Measurements from ENCODE around the gene SP1. TPM values are rescaled to one million over a fixed set of nuclear protein-coding genes. Genes with fewer than 3 reads are reported as not detected.

SP1 gene
- total RNA-seq, 1 donor from 2014 or later = 57.3 TPM

DNA sequence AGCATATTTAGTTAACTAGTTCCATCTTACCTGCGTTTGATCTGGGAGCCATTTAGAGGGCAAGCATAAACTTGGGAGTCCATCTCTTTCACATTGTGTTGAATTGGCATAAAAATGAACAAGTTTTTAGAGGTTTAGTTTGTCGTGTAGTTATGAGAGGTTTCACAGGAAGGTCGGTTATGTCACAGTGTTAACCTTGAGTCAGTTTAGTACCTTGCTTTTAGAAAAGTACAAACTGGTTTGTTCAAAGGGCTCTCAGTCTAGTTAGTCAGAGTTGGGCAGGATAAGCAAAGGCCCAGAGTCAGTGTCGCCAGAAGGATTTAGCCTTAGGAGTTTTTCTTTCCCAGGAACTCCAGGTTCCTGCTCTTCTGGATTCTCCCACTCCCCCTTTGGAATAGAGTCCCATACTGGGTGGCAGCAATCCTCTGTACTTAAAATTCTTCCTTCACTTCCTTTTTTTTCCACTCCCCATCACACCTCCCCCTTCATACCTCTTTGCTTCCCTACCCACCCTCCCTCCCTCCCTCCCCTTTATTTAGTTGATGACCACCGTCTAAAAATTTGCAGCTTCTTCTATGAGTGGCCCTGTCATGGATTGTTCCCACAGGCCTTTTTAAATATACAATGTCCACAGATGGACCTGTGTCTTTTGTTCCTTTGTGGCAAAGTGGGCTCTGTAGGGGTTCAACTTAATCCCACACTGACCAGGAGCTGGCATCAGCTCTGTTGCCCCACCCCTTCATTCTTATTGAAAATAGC, 84.0 kb downstream of the SP1 start:
- Histone ChIP-seq H3K36me3 (ENCODE audit: control insufficient read depth, insufficient read depth, low read length) (peaks cover 8% of the 10 kb centered on the region), H3K27me3 (ENCODE audit: control insufficient read depth, insufficient read depth, low read length) (no peaks in the 10 kb centered on the region), H3K4me3 (ENCODE audit: low read depth, low read length) (no peak overlapping the region)
- DNase-seq (ENCODE audit: low read depth) = no peak
- TF ChIP-seq, protein P1, sequence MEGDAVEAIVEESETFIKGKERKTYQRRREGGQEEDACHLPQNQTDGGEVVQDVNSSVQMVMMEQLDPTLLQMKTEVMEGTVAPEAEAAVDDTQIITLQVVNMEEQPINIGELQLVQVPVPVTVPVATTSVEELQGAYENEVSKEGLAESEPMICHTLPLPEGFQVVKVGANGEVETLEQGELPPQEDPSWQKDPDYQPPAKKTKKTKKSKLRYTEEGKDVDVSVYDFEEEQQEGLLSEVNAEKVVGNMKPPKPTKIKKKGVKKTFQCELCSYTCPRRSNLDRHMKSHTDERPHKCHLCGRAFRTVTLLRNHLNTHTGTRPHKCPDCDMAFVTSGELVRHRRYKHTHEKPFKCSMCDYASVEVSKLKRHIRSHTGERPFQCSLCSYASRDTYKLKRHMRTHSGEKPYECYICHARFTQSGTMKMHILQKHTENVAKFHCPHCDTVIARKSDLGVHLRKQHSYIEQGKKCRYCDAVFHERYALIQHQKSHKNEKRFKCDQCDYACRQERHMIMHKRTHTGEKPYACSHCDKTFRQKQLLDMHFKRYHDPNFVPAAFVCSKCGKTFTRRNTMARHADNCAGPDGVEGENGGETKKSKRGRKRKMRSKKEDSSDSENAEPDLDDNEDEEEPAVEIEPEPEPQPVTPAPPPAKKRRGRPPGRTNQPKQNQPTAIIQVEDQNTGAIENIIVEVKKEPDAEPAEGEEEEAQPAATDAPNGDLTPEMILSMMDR (IDR thresholded peaks at IDR 0.05; ENCODE audit: insufficient read depth, low read length, poor library complexity, severe bottlenecking) = no peak

DNA sequence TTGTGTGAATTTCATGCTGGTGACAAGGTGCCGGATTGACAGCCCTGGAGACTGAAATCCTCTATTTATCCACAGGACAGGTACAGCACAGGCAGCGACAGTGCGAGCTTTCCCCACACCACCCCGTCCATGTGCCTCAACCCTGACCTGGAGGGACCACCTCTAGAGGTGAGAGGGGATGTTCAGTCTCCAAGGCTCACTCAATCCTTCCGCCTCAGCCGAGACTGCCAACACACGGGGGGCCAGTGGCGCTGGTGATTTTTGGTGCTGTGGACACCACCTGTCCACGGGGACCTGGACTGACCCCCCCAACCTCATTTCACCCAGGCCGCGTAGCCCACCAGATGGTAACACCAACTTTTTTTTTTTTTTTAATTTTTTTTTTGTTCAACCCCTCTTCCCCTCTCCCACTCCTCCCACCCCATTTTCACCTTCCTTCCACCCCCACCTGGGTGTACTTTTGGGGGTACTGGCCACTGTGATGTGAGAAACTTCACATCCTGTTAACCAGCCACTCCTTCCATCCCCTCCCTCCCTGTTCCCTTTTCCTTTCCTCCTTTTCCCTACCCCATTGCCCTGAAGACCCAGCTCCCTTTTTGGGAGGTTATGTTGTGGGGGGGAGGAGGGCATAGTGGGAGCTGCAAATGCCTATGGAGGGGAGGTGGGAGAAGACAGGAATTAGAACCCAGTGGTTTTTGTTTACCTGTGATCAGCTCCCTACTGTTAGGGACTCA, 84.9 kb downstream of the SP1 start:
- H3K27me3 ChIP-seq (ENCODE audit: control insufficient read depth, insufficient read depth, low read length) = no peaks in the 10 kb centered on the region
- no peak overlapping the region for H3K4me3 ChIP-seq (ENCODE audit: low read depth, low read length)
- no peak for DNase-seq (ENCODE audit: low read depth)
- TF ChIP-seq, protein P1 (IDR thresholded peaks at IDR 0.05; ENCODE audit: insufficient read depth, low read length, poor library complexity, severe bottlenecking) = no peak
- H3K36me3 ChIP-seq (ENCODE audit: control insufficient read depth, insufficient read depth, low read length) = peaks cover 5% of the 10 kb centered on the region

DNA sequence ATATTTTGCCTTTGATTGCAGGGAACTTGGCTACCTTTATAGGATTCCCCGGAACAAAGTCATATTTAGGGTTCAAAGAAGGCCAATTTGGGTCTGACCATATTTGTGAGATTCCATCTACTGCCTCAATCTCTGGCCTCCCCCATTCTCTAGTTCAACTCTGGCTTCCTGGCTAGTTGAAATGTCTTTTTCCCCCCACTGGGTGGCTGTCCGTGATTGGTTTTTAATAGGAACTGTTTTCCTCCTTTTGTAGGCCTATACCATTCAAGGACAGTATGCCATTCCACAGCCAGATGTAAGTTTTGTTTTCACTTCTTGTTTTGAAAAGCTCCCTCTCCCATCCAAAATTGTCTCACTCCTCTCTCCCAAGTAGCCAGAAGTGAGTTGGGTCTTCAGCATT, 85.7 kb downstream of the SP1 start:
- Histone ChIP-seq H3K4me3 (ENCODE audit: low read depth, low read length) (no peak overlapping the region), H3K27me3 (ENCODE audit: control insufficient read depth, insufficient read depth, low read length) (no peaks in the 10 kb centered on the region), H3K36me3 (ENCODE audit: control insufficient read depth, insufficient read depth, low read length) (peaks cover 4% of the 10 kb centered on the region)
- TF ChIP-seq, protein P1 (IDR thresholded peaks at IDR 0.05; ENCODE audit: insufficient read depth, low read length, poor library complexity, severe bottlenecking) = no peak
- no peak for DNase-seq (ENCODE audit: low read depth)

Other genes starting within 250 kb of the SP1 start
- gene ZNF740, start 199.5 kb upstream of the SP1 start, total RNA-seq = 9.1 and 9.9 TPM in 2 replicates
- 5.3 and 9.1 TPM in 2 replicates for gene CSAD, start 199.3 kb upstream of the SP1 start, total RNA-seq
- gene ITGB7, start 172.9 kb upstream of the SP1 start, total RNA-seq = 0.75 and 1.6 TPM in 2 replicates
- gene RARG, start 148.0 kb upstream of the SP1 start, total RNA-seq = 6.1 and 6.9 TPM in 2 replicates
- 2.2 and 4.0 TPM in 2 replicates for gene ESPL1, start 111.9 kb upstream of the SP1 start, total RNA-seq
- gene PFDN5, start 84.6 kb upstream of the SP1 start, total RNA-seq = 291 and 301 TPM in 2 replicates
- 73.1 and 75.3 TPM in 2 replicates for gene MYG1, start 80.5 kb upstream of the SP1 start, total RNA-seq
- 56.3 and 62.3 TPM in 2 replicates for gene AAAS, start 58.6 kb upstream of the SP1 start, total RNA-seq
- not detected in 2 replicates for gene SP7, start 43.8 kb upstream of the SP1 start, total RNA-seq
- not detected in 2 replicates for gene AMHR2, start 43.7 kb downstream of the SP1 start, total RNA-seq
- 82.7 and 91.4 TPM in 2 replicates for gene PRR13, start 61.6 kb downstream of the SP1 start, total RNA-seq
- gene PCBP2, start 71.9 kb downstream of the SP1 start, total RNA-seq = 350 and 379 TPM in 2 replicates
- gene MAP3K12, start 119.3 kb downstream of the SP1 start, total RNA-seq = 12.3 and 18.6 TPM in 2 replicates
- 59.4 and 62.0 TPM in 2 replicates for gene TARBP2, start 121.1 kb downstream of the SP1 start, total RNA-seq
- 3.0 TPM in 1 of 2 replicates, not detected in the other for gene NPFF, start 127.3 kb downstream of the SP1 start, total RNA-seq
- 14.2 and 26.6 TPM in 2 replicates for gene ATF7, start 246.2 kb downstream of the SP1 start, total RNA-seq